Measurements from ENCODE around the gene STX16. TPM values are rescaled to one million over a fixed set of nuclear protein-coding genes. Genes with fewer than 3 reads are reported as not detected.

The STX16 gene
- total RNA-seq, 1 donor from 2014 or later, result 47.7 TPM

DNA sequence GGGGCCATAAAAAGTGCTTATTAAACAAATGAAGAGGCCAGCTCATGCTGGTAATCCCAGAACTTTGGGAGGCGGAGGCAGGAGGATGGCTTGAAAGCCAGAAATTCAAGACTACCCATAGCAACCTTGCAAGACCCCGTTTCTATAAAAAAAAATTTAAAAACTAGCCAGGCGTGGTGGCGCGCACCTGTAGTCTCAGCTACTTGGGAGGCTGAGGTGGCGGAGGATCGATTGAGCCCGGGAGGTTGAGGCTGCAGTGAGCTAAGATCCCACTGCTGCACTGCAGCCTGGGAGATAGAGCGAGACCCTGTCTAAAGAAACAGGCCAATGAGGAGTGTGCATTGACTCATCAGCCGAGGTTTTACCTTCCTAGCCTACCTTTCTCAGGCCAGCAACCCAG is 56.7 kb downstream of the STX16 start:
- H3K36me3 ChIP-seq (ENCODE audit: control insufficient read depth, insufficient read depth, low read length), result peaks cover 9% of the 10 kb centered on the region
- no peak overlapping the region for H3K4me3 ChIP-seq (ENCODE audit: low read depth, low read length)
- FAIRE-seq (no peak), DNase-seq (ENCODE audit: low read depth) (no peak)
- TF ChIP-seq, protein P1, sequence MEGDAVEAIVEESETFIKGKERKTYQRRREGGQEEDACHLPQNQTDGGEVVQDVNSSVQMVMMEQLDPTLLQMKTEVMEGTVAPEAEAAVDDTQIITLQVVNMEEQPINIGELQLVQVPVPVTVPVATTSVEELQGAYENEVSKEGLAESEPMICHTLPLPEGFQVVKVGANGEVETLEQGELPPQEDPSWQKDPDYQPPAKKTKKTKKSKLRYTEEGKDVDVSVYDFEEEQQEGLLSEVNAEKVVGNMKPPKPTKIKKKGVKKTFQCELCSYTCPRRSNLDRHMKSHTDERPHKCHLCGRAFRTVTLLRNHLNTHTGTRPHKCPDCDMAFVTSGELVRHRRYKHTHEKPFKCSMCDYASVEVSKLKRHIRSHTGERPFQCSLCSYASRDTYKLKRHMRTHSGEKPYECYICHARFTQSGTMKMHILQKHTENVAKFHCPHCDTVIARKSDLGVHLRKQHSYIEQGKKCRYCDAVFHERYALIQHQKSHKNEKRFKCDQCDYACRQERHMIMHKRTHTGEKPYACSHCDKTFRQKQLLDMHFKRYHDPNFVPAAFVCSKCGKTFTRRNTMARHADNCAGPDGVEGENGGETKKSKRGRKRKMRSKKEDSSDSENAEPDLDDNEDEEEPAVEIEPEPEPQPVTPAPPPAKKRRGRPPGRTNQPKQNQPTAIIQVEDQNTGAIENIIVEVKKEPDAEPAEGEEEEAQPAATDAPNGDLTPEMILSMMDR (IDR thresholded peaks at IDR 0.05; ENCODE audit: insufficient read depth, low read length, severe bottlenecking), result no peak
- H3K27me3 ChIP-seq (ENCODE audit: control insufficient read depth, insufficient read depth, low read length), result no peaks in the 10 kb centered on the region

DNA sequence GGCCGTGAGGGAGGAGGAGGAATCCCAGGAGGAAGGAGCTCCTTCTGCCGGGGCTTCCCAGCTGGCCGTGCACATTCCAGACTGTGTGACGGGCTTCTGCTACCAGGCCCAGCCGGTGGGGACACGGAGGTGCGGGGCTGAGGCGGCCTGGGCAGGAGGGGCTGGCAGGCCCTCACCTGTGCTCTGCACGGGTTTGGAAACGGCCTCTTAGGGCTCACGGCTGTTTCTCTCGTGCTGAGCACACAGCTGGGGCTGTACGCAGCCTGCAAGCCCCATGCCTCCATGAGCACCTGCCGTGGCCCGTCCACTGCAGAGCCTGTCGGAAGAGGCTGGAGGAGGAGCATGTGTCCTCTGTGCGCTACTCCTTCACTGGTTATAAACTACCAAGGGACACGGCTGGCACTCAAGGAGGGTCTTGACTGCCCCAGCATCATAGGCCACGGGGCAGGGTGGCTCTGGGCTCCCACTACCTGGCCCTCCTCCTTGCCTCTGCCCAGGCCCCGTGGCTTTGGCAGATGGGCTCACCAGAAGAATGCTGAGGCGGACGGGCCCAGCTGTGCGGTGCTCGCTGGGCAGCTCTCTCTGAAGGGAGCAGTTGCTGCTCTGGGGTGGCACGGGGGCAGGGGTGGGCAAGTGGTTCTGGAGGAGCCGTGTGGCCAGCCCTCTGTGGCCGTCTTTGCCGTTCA is 57.3 kb downstream of the STX16 start:
- TF ChIP-seq, protein P1 (IDR thresholded peaks at IDR 0.05; ENCODE audit: insufficient read depth, low read length, severe bottlenecking), result no peak
- Histone ChIP-seq H3K4me3 (ENCODE audit: low read depth, low read length) (no peak overlapping the region), H3K36me3 (ENCODE audit: control insufficient read depth, insufficient read depth, low read length) (peaks cover 7% of the 10 kb centered on the region), H3K27me3 (ENCODE audit: control insufficient read depth, insufficient read depth, low read length) (no peaks in the 10 kb centered on the region)
- no peak for DNase-seq (ENCODE audit: low read depth)
- FAIRE-seq, result no peak

DNA sequence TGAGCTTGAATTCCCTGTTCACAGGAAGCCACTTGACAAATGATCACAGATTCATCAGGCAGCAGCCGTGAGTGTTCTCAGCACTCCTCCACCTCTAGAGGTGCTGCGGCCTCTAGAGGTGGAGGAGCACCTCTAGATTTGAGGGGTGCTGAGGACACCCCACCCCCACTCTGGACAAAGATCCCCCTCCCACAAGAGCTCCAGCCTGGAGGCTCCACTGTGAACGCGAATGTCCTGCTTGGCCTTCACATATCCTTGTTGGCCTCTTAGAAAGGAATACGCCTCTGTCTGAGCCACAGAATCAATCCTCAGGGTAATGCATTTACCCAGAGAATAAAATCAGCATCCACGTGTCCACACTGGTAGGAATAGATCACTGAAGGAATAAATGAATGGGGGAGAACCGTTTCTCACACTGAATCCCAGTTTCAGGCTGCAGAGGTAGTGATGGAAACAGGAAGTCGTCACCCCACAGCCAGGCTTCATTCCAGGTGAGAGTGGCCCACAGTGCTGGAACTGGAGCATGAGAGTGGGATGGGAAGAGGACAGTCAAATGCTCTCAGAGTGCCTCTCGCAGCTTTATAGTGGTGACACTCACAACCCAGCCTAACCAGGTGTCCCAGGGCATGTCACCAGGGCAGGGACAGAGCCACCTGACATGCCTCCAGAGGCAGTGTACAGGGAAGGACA is 58.1 kb downstream of the STX16 start:
- TF ChIP-seq, protein P1 (IDR thresholded peaks at IDR 0.05; ENCODE audit: insufficient read depth, low read length, severe bottlenecking), result no peak
- Histone ChIP-seq H3K36me3 (ENCODE audit: control insufficient read depth, insufficient read depth, low read length) (peaks cover 4% of the 10 kb centered on the region), H3K27me3 (ENCODE audit: control insufficient read depth, insufficient read depth, low read length) (no peaks in the 10 kb centered on the region), H3K4me3 (ENCODE audit: low read depth, low read length) (no peak overlapping the region)
- FAIRE-seq, result no peak
- DNase-seq (ENCODE audit: low read depth), result no peak

DNA sequence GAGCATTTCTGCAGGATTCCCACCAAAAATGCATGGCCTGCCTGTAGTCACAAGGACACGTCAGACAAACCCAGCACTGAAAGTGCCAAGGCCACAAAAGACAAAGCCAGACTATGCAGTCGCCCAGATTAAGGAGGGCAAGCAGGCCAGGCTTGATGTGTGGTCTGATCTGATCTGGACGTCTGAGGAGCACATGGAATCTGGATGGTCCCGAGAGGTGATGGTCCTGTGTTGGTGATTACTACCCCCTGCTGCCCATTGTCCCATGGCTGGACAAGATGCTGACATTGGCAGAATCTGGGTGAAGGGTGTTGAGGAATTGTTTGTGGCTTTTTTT is 58.6 kb downstream of the STX16 start:
- FAIRE-seq (no peak), DNase-seq (ENCODE audit: low read depth) (no peak)
- Histone ChIP-seq H3K27me3 (ENCODE audit: control insufficient read depth, insufficient read depth, low read length) (no peaks in the 10 kb centered on the region), H3K36me3 (ENCODE audit: control insufficient read depth, insufficient read depth, low read length) (peaks cover 4% of the 10 kb centered on the region), H3K4me3 (ENCODE audit: low read depth, low read length) (no peak overlapping the region)
- TF ChIP-seq, protein P1 (IDR thresholded peaks at IDR 0.05; ENCODE audit: insufficient read depth, low read length, severe bottlenecking), result no peak

DNA sequence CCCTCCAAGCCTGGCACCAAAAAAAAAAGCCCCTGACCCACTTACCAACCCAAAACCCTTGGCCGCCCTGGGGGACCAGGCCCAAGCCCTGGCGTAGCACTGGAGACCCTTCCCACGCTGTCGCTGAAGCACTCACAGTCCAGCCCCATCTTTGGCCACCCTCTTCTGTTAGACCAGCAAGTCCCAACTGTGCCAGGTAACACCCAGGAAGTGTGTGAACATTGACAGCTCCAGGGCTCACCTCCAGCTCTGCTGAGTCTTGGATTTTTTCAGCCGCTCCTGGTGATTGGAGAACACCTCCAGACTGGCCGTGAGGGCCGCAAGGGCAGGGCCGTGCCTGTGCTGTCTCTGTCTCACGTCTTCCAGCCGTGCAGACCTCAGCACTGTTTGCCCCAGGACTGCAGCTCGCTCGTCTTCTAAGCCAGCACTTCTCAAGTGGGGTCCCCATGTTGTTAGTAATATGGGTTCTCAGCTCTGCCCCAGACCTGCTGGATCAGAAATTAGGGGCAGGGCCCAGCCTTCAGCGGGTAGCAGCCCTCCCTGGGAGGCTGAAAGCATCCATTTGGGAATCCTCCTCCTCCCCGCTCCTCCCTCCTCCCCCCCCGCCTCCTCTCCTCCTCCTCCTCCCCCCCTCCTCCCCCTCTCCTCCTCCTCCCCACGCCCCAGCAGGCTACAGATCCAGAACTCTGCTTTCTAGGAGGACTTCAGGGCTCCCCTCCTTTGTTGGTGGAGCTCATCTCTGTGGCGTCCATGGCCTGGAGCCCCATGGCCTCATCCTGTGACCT is 59.6 kb downstream of the STX16 start:
- no peak for FAIRE-seq
- DNase-seq (ENCODE audit: low read depth), result no peak
- TF ChIP-seq, protein P1 (IDR thresholded peaks at IDR 0.05; ENCODE audit: insufficient read depth, low read length, severe bottlenecking), result no peak
- Histone ChIP-seq H3K27me3 (ENCODE audit: control insufficient read depth, insufficient read depth, low read length) (no peaks in the 10 kb centered on the region), H3K4me3 (ENCODE audit: low read depth, low read length) (no peak overlapping the region), H3K36me3 (ENCODE audit: control insufficient read depth, insufficient read depth, low read length) (peaks cover 4% of the 10 kb centered on the region)
